ENCODE results near the gene CLCA2. TPM values are rescaled to one million over a fixed set of nuclear protein-coding genes. Genes with fewer than 3 reads are reported as not detected.

CLCA2 gene
- total and polyA plus RNA-seq, 7 donors = 0.01 TPM; not detected in 6

DNA sequence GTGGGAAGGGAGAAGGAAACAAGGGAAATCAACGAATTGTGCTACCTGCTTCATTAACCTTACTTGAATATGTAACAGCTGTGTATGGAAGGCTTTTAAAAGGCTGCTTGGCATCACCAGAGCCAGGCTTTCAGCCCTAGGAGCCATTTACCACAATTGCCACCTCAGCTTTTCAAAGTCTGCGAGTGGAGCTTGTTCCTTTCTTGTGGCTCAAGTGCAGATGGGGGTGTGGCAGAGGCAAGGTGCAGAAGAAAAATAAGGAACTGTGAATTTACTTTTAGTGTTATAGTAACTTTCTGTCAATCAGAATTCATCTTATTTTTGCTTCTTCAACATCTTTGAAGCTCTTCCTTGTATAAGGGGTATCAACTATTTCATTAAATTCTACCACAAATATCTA, 17.6 kb downstream of the CLCA2 start:
- no peak overlapping the region for H3K4me3 ChIP-seq

GRCh38 chr1:86441997-86442396, 18.0 kb downstream of the CLCA2 start:
- WGBS, 3 donors = 54 to 61% (median 58%) methylated on average over 1 of the region's 1 CpG
- Histone ChIP-seq H3K27ac (no peak overlapping the region), H3K4me1 (no peaks in the 10 kb centered on the region), H3K4me3 (no peak overlapping the region), H3K36me3 (ENCODE audit: insufficient read depth in 1 of 2, low read depth in 1 of 2) (no peaks in the 10 kb centered on the region), H3K9me3 (no peaks in the 10 kb centered on the region), H3K27me3 (ENCODE audit: insufficient read depth in 3 of 3, low read length in 2 of 3) (no peaks in the 10 kb centered on the region)
- ATAC-seq = no peak
- TF ChIP-seq, protein P1, sequence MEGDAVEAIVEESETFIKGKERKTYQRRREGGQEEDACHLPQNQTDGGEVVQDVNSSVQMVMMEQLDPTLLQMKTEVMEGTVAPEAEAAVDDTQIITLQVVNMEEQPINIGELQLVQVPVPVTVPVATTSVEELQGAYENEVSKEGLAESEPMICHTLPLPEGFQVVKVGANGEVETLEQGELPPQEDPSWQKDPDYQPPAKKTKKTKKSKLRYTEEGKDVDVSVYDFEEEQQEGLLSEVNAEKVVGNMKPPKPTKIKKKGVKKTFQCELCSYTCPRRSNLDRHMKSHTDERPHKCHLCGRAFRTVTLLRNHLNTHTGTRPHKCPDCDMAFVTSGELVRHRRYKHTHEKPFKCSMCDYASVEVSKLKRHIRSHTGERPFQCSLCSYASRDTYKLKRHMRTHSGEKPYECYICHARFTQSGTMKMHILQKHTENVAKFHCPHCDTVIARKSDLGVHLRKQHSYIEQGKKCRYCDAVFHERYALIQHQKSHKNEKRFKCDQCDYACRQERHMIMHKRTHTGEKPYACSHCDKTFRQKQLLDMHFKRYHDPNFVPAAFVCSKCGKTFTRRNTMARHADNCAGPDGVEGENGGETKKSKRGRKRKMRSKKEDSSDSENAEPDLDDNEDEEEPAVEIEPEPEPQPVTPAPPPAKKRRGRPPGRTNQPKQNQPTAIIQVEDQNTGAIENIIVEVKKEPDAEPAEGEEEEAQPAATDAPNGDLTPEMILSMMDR (IDR thresholded peaks at IDR 0.05) = no peak
- intact Hi-C loops (cut with DNase I) = no loop called here
- no peak for DNase-seq

More for the DNA sequence above, 17.6 kb downstream of the CLCA2 start:
- no peak overlapping the region for H3K27ac ChIP-seq
- H3K27me3 ChIP-seq (ENCODE audit: insufficient read depth in 3 of 3, low read length in 2 of 3) = no peaks in the 10 kb centered on the region
- no peaks in the 10 kb centered on the region for H3K9me3 ChIP-seq
- intact Hi-C loops (cut with DNase I) = no loop called here
- TF ChIP-seq, protein P1 (IDR thresholded peaks at IDR 0.05) = no peak
- 61 to 74% (median 63%) methylated on average over 2 of the region's 2 CpGs for WGBS, 3 donors
- H3K36me3 ChIP-seq (ENCODE audit: insufficient read depth in 1 of 2, low read depth in 1 of 2) = no peaks in the 10 kb centered on the region
- DNase-seq = no peak
- ATAC-seq = no peak
- H3K4me1 ChIP-seq = no peaks in the 10 kb centered on the region

GRCh38 chr1:86445919-86446318, 21.9 kb downstream of the CLCA2 start:
- TF ChIP-seq, protein P1 (IDR thresholded peaks at IDR 0.05) = no peak
- intact Hi-C loops (cut with DNase I) = no loop called here
- 75 to 83% (median 76%) methylated on average over 1 of the region's 1 CpG for WGBS, 3 donors
- DNase-seq (no peak), ATAC-seq (no peak)
- H3K36me3 ChIP-seq (ENCODE audit: insufficient read depth in 1 of 2, low read depth in 1 of 2) = no peaks in the 10 kb centered on the region
- no peaks in the 10 kb centered on the region for H3K9me3 ChIP-seq
- H3K4me1 ChIP-seq = no peaks in the 10 kb centered on the region
- H3K27ac ChIP-seq = no peak overlapping the region
- no peak overlapping the region for H3K4me3 ChIP-seq
- H3K27me3 ChIP-seq (ENCODE audit: insufficient read depth in 3 of 3, low read length in 2 of 3) = no peaks in the 10 kb centered on the region

- WGBS, 3 donors = 67 to 77% (median 70%) methylated on average over 4 of the region's 4 CpGs
- no peaks in the 10 kb centered on the region for H3K4me1 ChIP-seq
- no peaks in the 10 kb centered on the region for H3K9me3 ChIP-seq
- no peak overlapping the region for H3K27ac ChIP-seq
- ATAC-seq (no peak), DNase-seq (no peak)
- H3K27me3 ChIP-seq (ENCODE audit: insufficient read depth in 3 of 3, low read length in 2 of 3) = no peaks in the 10 kb centered on the region
- H3K36me3 ChIP-seq (ENCODE audit: insufficient read depth in 1 of 2, low read depth in 1 of 2) = no peaks in the 10 kb centered on the region
- TF ChIP-seq, protein P1 (IDR thresholded peaks at IDR 0.05) = no peak
- intact Hi-C loops (cut with DNase I) = no loop called here
- H3K4me3 ChIP-seq = no peak overlapping the region
Observed at GRCh38 chr1:86447198-86447790, 23.3 kb downstream of the CLCA2 start.

GRCh38 chr1:86448670-86449069, 24.7 kb downstream of the CLCA2 start:
- 64 to 69% (median 66%) methylated on average over 1 of the region's 1 CpG for WGBS, 3 donors
- DNase-seq (no peak), ATAC-seq (no peak)
- Histone ChIP-seq H3K4me1 (no peaks in the 10 kb centered on the region), H3K27ac (no peak overlapping the region), H3K4me3 (no peak overlapping the region), H3K27me3 (ENCODE audit: insufficient read depth in 3 of 3, low read length in 2 of 3) (no peaks in the 10 kb centered on the region), H3K9me3 (no peaks in the 10 kb centered on the region), H3K36me3 (ENCODE audit: insufficient read depth in 1 of 2, low read depth in 1 of 2) (no peaks in the 10 kb centered on the region)
- TF ChIP-seq, protein P1 (IDR thresholded peaks at IDR 0.05) = no peak
- intact Hi-C loops (cut with DNase I) = no loop called here
